Vagina (tissue), 2 donors: Measurements from ENCODE around the gene DNAH12. TPM values are rescaled to one million over a fixed set of nuclear protein-coding genes. Genes with fewer than 3 reads are reported as not detected.

Source experiments
- DNase-seq, 2 donors: peaks; one replicate each; pipeline ENCODE4 v3.0.0-alpha.2; 2017; ENCODE audit errors: extremely low spot score in 2 of 2
- H3K27ac ChIP-seq: fragments of 200-600 bp; sonication (generic); one replicate; pipeline ENCODE4 v1.5.1; 2019
- H3K27me3 ChIP-seq: fragments of 200-600 bp; sonication (generic); one replicate; pipeline ENCODE4 v1.5.1; 2019
- H3K36me3 ChIP-seq, 2 donors: fragments of 200-600 bp; sonication (generic); one replicate each; pipeline ENCODE4 v1.5.1; 2017 to 2019
- H3K4me1 ChIP-seq: fragments of 200-600 bp; sonication (generic); one replicate; pipeline ENCODE4 v1.5.1; 2019
- H3K4me3 ChIP-seq, 2 donors: fragments of 200-600 bp; sonication (generic); 1 replicate in 1 of 2; 2 replicates in 1 of 2; pipeline ENCODE4 v1.5.1; 2016 to 2019
- H3K9me3 ChIP-seq: fragments of 200-600 bp; sonication (generic); one replicate; pipeline ENCODE4 v1.5.1; 2019
- CTCF ChIP-seq, 3 experiments: fragments of 450-650 bp in 2 of 3; fragments of 200-600 bp in 1 of 3; sonication (generic) in 1 of 3; IDR thresholded peaks; one replicate each; pipeline ENCODE4 v1.5.1; 2017 to 2019; ENCODE audit warnings: antibody characterized with exemption in 3 of 3, mild to moderate bottlenecking in 2 of 3, moderate library complexity in 2 of 3
- POLR2A ChIP-seq, 2 donors: fragments of 450-650 bp; IDR thresholded peaks; one replicate each; pipeline ENCODE4 v1.6.1; 2017; ENCODE audit warnings: antibody characterized with exemption in 2 of 2, mild to moderate bottlenecking in 2 of 2, moderate library complexity in 2 of 2
- POLR2AphosphoS5 ChIP-seq, 2 donors: sonication (generic); formaldehyde crosslinking; IDR thresholded peaks; one replicate each; pipeline ENCODE4 v1.9.0; 2017; ENCODE audit warnings: antibody characterized with exemption in 2 of 2, mild to moderate bottlenecking in 2 of 2, low read depth in 1 of 2; ENCODE audit not compliant: insufficient read depth in 1 of 2
- intact Hi-C: fragments of 100-400 bp; cut with DNase I; formaldehyde crosslinking; loops from one replicate; pipeline ENCODE4 v1.15.1; 2023
- total RNA-seq: library from RNA; depleted of rRNA; stranded (reverse); fragments of >200 nt; gene quantifications from one replicate; pipeline ENCODE4 v1.2.3, GENCODE V29; 2016

Gene DNAH12
- total RNA-seq, 1 donor from 2014 or later, result 0.25 TPM

- no peak for DNase-seq
- Histone ChIP-seq H3K36me3 (peaks cover 0 to 22% of the 10 kb centered on the region in 2 donors), H3K9me3 (no peaks in the 10 kb centered on the region), H3K4me1 (no peaks in the 10 kb centered on the region), H3K4me3 (no peak overlapping the region), H3K27ac (no peak overlapping the region), H3K27me3 (no peaks in the 10 kb centered on the region)
- no peak for TF ChIP-seq POLR2AphosphoS5 (IDR thresholded peaks at IDR 0.05; ENCODE audit: insufficient read depth in 1 of 2, low read depth in 1 of 2)
- no peak for TF ChIP-seq POLR2A (IDR thresholded peaks at IDR 0.05)
- TF ChIP-seq CTCF (IDR thresholded peaks at IDR 0.05), result no peak
- intact Hi-C loops, result no loop called here
Measured at GRCh38 chr3:57569859-57570450, 25.8 kb upstream of the DNAH12 start.

GRCh38 chr3:57559526-57559925 is 15.4 kb upstream of the DNAH12 start:
- Histone ChIP-seq H3K9me3 (no peaks in the 10 kb centered on the region), H3K27me3 (no peaks in the 10 kb centered on the region), H3K4me3 (no peak overlapping the region), H3K4me1 (peaks cover 39% of the 10 kb centered on the region), H3K36me3 (peaks cover 0 to 32% of the 10 kb centered on the region in 2 donors), H3K27ac (no peak overlapping the region)
- no peak for TF ChIP-seq POLR2AphosphoS5 (IDR thresholded peaks at IDR 0.05; ENCODE audit: insufficient read depth in 1 of 2, low read depth in 1 of 2)
- no peak for TF ChIP-seq CTCF (IDR thresholded peaks at IDR 0.05)
- TF ChIP-seq POLR2A (IDR thresholded peaks at IDR 0.05), result no peak
- no peak for DNase-seq
- intact Hi-C loops, result loop anchor here (5.0 kb wide), 1 partner anchor 38 kb away; the partner anchor contains the start of gene ARF4

GRCh38 chr3:57557085-57557537 is 13.0 kb upstream of the DNAH12 start:
- no peak for DNase-seq
- Histone ChIP-seq H3K36me3 (peaks cover 0 to 24% of the 10 kb centered on the region in 2 donors), H3K27me3 (no peaks in the 10 kb centered on the region), H3K4me3 (peak overlapping the region; percentile 78 to 87), H3K9me3 (no peaks in the 10 kb centered on the region), H3K4me1 (peaks cover 39% of the 10 kb centered on the region), H3K27ac (no peak overlapping the region)
- TF ChIP-seq POLR2A (IDR thresholded peaks at IDR 0.05) (no peak), CTCF (IDR thresholded peaks at IDR 0.05) (no peak), POLR2AphosphoS5 (IDR thresholded peaks at IDR 0.05; ENCODE audit: insufficient read depth in 1 of 2, low read depth in 1 of 2) (no peak)
- intact Hi-C loops, result loop anchor here (5.0 kb wide), 1 partner anchor 40 kb away; the partner anchor contains the start of gene ARF4

- peaks cover 39% of the 10 kb centered on the region for H3K4me1 ChIP-seq
- H3K4me3 ChIP-seq, result peak overlapping the region; percentile 78 to 87
- H3K36me3 ChIP-seq, result peaks cover 0 to 18% of the 10 kb centered on the region in 2 donors
- no peaks in the 10 kb centered on the region for H3K9me3 ChIP-seq
- no peaks in the 10 kb centered on the region for H3K27me3 ChIP-seq
- H3K27ac ChIP-seq, result peak overlapping the region; percentile 82
- intact Hi-C loops, result loop anchor here (5.0 kb wide), 1 partner anchor 41 kb away; the partner anchor contains the start of gene ARF4
- TF ChIP-seq POLR2AphosphoS5 (IDR thresholded peaks at IDR 0.05; ENCODE audit: insufficient read depth in 1 of 2, low read depth in 1 of 2) (no peak), POLR2A (IDR thresholded peaks at IDR 0.05) (no peak), CTCF (IDR thresholded peaks at IDR 0.05) (no peak)
- no peak for DNase-seq
Measured at GRCh38 chr3:57556459-57557084, 12.4 kb upstream of the DNAH12 start.
